K562 (cell line): Measurements from ENCODE around the gene IL1RN. TPM values are rescaled to one million over a fixed set of nuclear protein-coding genes. Genes with fewer than 3 reads are reported as not detected.
A peak's percentile ranks its signal among the peaks of the same experiment; 100 is the strongest.

Experiments
- ATF4 ChIP-seq: fragments of 450-650 bp; formaldehyde crosslinking; IDR thresholded peaks from 2 replicates; pipeline ENCODE4 v1.4.0; 2022; ENCODE audit warnings: mild to moderate bottlenecking, moderate library complexity
- CEBPB ChIP-seq: fragments of 450-650 bp; IDR thresholded peaks from 2 replicates; pipeline ENCODE4 v1.6.1; 2016; ENCODE audit warnings: missing genetic modification characterization, missing compliant biosample characterization
- EGR1 ChIP-seq: fragments of 450-650 bp; conservative IDR thresholded peaks from 2 replicates; pipeline ENCODE4 v1.6.1; 2017; ENCODE audit warnings: mild to moderate bottlenecking
- ETV1 ChIP-seq: fragments of 450-650 bp; conservative IDR thresholded peaks from 2 replicates; pipeline ENCODE4 v1.6.1; 2016; ENCODE audit warnings: missing genetic modification characterization, control low read depth, low read depth, missing compliant biosample characterization
- ETV6 ChIP-seq, 3 experiments: fragments of 150-350 bp in 1 of 3; sonication (generic) in 1 of 3; formaldehyde crosslinking in 1 of 3; IDR thresholded peaks; 2 replicates each; pipeline versions ENCODE4 v1.6.1 to v1.8.0; 2014 to 2022; ENCODE audit warnings: borderline replicate concordance in 2 of 3, low read depth in 2 of 3, antibody characterized with exemption in 1 of 3, low read length in 1 of 3, mild to moderate bottlenecking in 1 of 3, missing genetic modification reagents in 1 of 3
- GABPB1 ChIP-seq: sonication (generic); formaldehyde crosslinking; IDR thresholded peaks from 2 replicates; pipeline ENCODE4 v1.8.0; 2022; ENCODE audit warnings: mild to moderate bottlenecking, missing genetic modification reagents
- L3MBTL2 ChIP-seq: fragments of 450-650 bp; IDR thresholded peaks from 2 replicates; pipeline ENCODE4 v1.6.1; 2016; ENCODE audit warnings: mild to moderate bottlenecking, moderate library complexity
- NR2F6 ChIP-seq: fragments of 450-650 bp; formaldehyde crosslinking; IDR thresholded peaks from 2 replicates; pipeline ENCODE4 v1.4.0; 2020; ENCODE audit warnings: mild to moderate bottlenecking
- RB1 ChIP-seq: fragments of 450-650 bp; IDR thresholded peaks from 2 replicates; pipeline ENCODE4 v1.6.1; 2017; ENCODE audit warnings: low read depth, mild to moderate bottlenecking
- SIX5 ChIP-seq, 2 experiments: IDR thresholded peaks; 2 replicates each; pipeline ENCODE4 v1.6.1; 2011; ENCODE audit warnings: low read length in 2 of 2, borderline replicate concordance in 1 of 2, low read depth in 1 of 2, mild to moderate bottlenecking in 1 of 2, moderate library complexity in 1 of 2; ENCODE audit not compliant: insufficient read depth in 1 of 2
- TFAP4 ChIP-seq: sonication (generic); formaldehyde crosslinking; IDR thresholded peaks from 2 replicates; pipeline ENCODE4 v1.8.0; 2022; ENCODE audit warnings: missing genetic modification reagents, mild to moderate bottlenecking, moderate library complexity, borderline replicate concordance
- polyA plus RNA-seq, 8 experiments: library from polyadenylated mRNA; depleted of rRNA in 4 of 8; stranded (reverse) in 5 of 8; unstranded in 3 of 8; fragments of >200 nt; fragmentation: Nextera tagmentation in 2 of 8; fragmentation: Illumina TruSeq in 1 of 8; extraction: Ambion mirVana in 2 of 8; extraction: Trizol in 1 of 8; gene quantifications; 2 replicates each; pipeline versions ENCODE4 v1.2.1 to v1.2.3, GENCODE V29; 2011 to 2014; ENCODE audit warnings: inconsistent platforms in 1 of 8, missing spikeins in 1 of 8
- total RNA-seq, 7 experiments: library from RNA; depleted of rRNA in 6 of 7; stranded (reverse); fragments of >200 nt in 6 of 7; fragmentation: Illumina TruSeq in 2 of 7; extraction: Trizol in 2 of 7; gene quantifications; 2 replicates each; pipeline versions ENCODE4 v1.2.1 to v1.2.3, GENCODE V29; 2011 to 2021; ENCODE audit warnings: low replicate concordance in 1 of 7
- TF ChIP-seq, protein P1 (sequence below): fragments of 450-650 bp; IDR thresholded peaks from 2 replicates; pipeline ENCODE4 v1.6.1; 2016; ENCODE audit warnings: mild to moderate bottlenecking, moderate library complexity

The IL1RN gene
- total and polyA plus RNA-seq, 9 of the 15 experiments (the other 6 are each of a cell fraction or from before 2014, with no cell fraction given) = 0.13 TPM; not detected in 8

GRCh38 chr2:113173542-113174375 is 46.4 kb downstream of the IL1RN start, which contains the start of gene PSD4 (continued):
- TF ChIP-seq RB1 = no peak
- peak in 1 of 2 experiments; percentile 63; a peak in 2 of 4 replicates for TF ChIP-seq ETV6 (IDR thresholded peaks at IDR 0.05; ENCODE audit: borderline replicate concordance in 1 of 2, low read depth in 2 of 2, low read length in 1 of 2)
- TF ChIP-seq ETV6 (CRISPR knock-in tag; IDR thresholded peaks at IDR 0.05; ENCODE audit: borderline replicate concordance) = no peak
- TF ChIP-seq, protein P1, sequence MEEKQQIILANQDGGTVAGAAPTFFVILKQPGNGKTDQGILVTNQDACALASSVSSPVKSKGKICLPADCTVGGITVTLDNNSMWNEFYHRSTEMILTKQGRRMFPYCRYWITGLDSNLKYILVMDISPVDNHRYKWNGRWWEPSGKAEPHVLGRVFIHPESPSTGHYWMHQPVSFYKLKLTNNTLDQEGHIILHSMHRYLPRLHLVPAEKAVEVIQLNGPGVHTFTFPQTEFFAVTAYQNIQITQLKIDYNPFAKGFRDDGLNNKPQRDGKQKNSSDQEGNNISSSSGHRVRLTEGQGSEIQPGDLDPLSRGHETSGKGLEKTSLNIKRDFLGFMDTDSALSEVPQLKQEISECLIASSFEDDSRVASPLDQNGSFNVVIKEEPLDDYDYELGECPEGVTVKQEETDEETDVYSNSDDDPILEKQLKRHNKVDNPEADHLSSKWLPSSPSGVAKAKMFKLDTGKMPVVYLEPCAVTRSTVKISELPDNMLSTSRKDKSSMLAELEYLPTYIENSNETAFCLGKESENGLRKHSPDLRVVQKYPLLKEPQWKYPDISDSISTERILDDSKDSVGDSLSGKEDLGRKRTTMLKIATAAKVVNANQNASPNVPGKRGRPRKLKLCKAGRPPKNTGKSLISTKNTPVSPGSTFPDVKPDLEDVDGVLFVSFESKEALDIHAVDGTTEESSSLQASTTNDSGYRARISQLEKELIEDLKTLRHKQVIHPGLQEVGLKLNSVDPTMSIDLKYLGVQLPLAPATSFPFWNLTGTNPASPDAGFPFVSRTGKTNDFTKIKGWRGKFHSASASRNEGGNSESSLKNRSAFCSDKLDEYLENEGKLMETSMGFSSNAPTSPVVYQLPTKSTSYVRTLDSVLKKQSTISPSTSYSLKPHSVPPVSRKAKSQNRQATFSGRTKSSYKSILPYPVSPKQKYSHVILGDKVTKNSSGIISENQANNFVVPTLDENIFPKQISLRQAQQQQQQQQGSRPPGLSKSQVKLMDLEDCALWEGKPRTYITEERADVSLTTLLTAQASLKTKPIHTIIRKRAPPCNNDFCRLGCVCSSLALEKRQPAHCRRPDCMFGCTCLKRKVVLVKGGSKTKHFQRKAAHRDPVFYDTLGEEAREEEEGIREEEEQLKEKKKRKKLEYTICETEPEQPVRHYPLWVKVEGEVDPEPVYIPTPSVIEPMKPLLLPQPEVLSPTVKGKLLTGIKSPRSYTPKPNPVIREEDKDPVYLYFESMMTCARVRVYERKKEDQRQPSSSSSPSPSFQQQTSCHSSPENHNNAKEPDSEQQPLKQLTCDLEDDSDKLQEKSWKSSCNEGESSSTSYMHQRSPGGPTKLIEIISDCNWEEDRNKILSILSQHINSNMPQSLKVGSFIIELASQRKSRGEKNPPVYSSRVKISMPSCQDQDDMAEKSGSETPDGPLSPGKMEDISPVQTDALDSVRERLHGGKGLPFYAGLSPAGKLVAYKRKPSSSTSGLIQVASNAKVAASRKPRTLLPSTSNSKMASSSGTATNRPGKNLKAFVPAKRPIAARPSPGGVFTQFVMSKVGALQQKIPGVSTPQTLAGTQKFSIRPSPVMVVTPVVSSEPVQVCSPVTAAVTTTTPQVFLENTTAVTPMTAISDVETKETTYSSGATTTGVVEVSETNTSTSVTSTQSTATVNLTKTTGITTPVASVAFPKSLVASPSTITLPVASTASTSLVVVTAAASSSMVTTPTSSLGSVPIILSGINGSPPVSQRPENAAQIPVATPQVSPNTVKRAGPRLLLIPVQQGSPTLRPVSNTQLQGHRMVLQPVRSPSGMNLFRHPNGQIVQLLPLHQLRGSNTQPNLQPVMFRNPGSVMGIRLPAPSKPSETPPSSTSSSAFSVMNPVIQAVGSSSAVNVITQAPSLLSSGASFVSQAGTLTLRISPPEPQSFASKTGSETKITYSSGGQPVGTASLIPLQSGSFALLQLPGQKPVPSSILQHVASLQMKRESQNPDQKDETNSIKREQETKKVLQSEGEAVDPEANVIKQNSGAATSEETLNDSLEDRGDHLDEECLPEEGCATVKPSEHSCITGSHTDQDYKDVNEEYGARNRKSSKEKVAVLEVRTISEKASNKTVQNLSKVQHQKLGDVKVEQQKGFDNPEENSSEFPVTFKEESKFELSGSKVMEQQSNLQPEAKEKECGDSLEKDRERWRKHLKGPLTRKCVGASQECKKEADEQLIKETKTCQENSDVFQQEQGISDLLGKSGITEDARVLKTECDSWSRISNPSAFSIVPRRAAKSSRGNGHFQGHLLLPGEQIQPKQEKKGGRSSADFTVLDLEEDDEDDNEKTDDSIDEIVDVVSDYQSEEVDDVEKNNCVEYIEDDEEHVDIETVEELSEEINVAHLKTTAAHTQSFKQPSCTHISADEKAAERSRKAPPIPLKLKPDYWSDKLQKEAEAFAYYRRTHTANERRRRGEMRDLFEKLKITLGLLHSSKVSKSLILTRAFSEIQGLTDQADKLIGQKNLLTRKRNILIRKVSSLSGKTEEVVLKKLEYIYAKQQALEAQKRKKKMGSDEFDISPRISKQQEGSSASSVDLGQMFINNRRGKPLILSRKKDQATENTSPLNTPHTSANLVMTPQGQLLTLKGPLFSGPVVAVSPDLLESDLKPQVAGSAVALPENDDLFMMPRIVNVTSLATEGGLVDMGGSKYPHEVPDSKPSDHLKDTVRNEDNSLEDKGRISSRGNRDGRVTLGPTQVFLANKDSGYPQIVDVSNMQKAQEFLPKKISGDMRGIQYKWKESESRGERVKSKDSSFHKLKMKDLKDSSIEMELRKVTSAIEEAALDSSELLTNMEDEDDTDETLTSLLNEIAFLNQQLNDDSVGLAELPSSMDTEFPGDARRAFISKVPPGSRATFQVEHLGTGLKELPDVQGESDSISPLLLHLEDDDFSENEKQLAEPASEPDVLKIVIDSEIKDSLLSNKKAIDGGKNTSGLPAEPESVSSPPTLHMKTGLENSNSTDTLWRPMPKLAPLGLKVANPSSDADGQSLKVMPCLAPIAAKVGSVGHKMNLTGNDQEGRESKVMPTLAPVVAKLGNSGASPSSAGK = peak; percentile 67; the same call in 1 of the 2 replicates
- no peak for TF ChIP-seq SIX5 (IDR thresholded peaks at IDR 0.05; ENCODE audit: borderline replicate concordance in 1 of 2, insufficient read depth in 1 of 2, low read depth in 1 of 2, low read length in 2 of 2)
- TF ChIP-seq ETV1 (tag) = peak; percentile 92
- TF ChIP-seq TFAP4 (CRISPR knock-in tag) = peak; percentile 67; the same call in 1 of the 2 replicates
- TF ChIP-seq ATF4 = 0 out of 2 replicates have a peak, but pooled peaks have one; percentile 30
- TF ChIP-seq NR2F6 (CRISPR knock-in tag) = no peak
- TF ChIP-seq EGR1 = no peak
- 0 out of 2 replicates have a peak, but pooled peaks have one; percentile 18 for TF ChIP-seq CEBPB (tag)
- peak; percentile 77 for TF ChIP-seq L3MBTL2
- TF ChIP-seq GABPB1 (CRISPR knock-in tag) = peak; percentile 80
